Tibial artery (tissue), 4 donors: ENCODE results near the gene UBASH3B.

Source experiments
- DNase-seq, 2 donors: peaks; one replicate each; pipeline ENCODE4 v3.0.0-alpha.2; 2019
- H3K27ac ChIP-seq, 2 donors: fragments of 200-600 bp; sonication (generic) in 1 of 2; 1 replicate in 1 of 2; 2 replicates in 1 of 2; pipeline ENCODE4 v1.5.1; 2018 to 2019; ENCODE audit warnings: mild to moderate bottlenecking in 1 of 2
- H3K27me3 ChIP-seq, 2 donors: fragments of 200-600 bp; sonication (generic) in 1 of 2; one replicate each; pipeline versions ENCODE4 v1.5.1 to v1.6.0; 2016 to 2019
- H3K36me3 ChIP-seq, 3 donors: fragments of 200-600 bp; sonication (generic) in 2 of 3; one replicate each; pipeline ENCODE4 v1.5.1; 2016 to 2019; ENCODE audit warnings: mild to moderate bottlenecking in 2 of 3
- H3K4me1 ChIP-seq, 4 donors: fragments of 200-600 bp; sonication (generic) in 2 of 4; 1 replicate in 3 of 4; 2 replicates in 1 of 4; pipeline ENCODE4 v1.5.1; 2016 to 2019
- H3K4me3 ChIP-seq, 2 donors: fragments of 200-600 bp; sonication (generic) in 1 of 2; 1 replicate in 1 of 2; 2 replicates in 1 of 2; pipeline ENCODE4 v1.5.1; 2018 to 2019; ENCODE audit warnings: mild to moderate bottlenecking in 2 of 2
- H3K9me3 ChIP-seq, 3 donors: fragments of 200-600 bp; sonication (generic) in 1 of 3; one replicate each; pipeline ENCODE4 v1.5.1; 2016 to 2019
- intact Hi-C: fragments of 100-400 bp; cut with DNase I; formaldehyde crosslinking; loops from one replicate; pipeline ENCODE4 v1.15.0; 2023; ENCODE audit warnings: low total_unique reads
- TF ChIP-seq, protein P1 (sequence below), 2 experiments: fragments of 200-600 bp in 1 of 2; fragments of 450-650 bp in 1 of 2; IDR thresholded peaks; one replicate each; pipeline ENCODE4 v1.5.1; 2017 to 2019; ENCODE audit warnings: antibody characterized with exemption in 2 of 2, mild to moderate bottlenecking in 1 of 2, moderate library complexity in 1 of 2

Gene UBASH3B

GRCh38 chr11:122785031-122785541 lies 129.6 kb downstream of the UBASH3B start:
- peak overlapping the region; percentile 65 to 69 for H3K27ac ChIP-seq

GRCh38 chr11:122786896-122787295 lies 131.4 kb downstream of the UBASH3B start:
- intact Hi-C loops: no loop called here
- TF ChIP-seq, protein P1, sequence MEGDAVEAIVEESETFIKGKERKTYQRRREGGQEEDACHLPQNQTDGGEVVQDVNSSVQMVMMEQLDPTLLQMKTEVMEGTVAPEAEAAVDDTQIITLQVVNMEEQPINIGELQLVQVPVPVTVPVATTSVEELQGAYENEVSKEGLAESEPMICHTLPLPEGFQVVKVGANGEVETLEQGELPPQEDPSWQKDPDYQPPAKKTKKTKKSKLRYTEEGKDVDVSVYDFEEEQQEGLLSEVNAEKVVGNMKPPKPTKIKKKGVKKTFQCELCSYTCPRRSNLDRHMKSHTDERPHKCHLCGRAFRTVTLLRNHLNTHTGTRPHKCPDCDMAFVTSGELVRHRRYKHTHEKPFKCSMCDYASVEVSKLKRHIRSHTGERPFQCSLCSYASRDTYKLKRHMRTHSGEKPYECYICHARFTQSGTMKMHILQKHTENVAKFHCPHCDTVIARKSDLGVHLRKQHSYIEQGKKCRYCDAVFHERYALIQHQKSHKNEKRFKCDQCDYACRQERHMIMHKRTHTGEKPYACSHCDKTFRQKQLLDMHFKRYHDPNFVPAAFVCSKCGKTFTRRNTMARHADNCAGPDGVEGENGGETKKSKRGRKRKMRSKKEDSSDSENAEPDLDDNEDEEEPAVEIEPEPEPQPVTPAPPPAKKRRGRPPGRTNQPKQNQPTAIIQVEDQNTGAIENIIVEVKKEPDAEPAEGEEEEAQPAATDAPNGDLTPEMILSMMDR (IDR thresholded peaks at IDR 0.05): no peak
- no peaks in the 10 kb centered on the region for H3K27me3 ChIP-seq
- peaks cover 0 to 9% (median 0%) of the 10 kb centered on the region in 3 donors for H3K36me3 ChIP-seq
- H3K4me3 ChIP-seq: no peak overlapping the region
- no peak for DNase-seq
- no peaks in the 10 kb centered on the region for H3K9me3 ChIP-seq
- no peak overlapping the region for H3K27ac ChIP-seq
- peaks cover 0 to 22% (median 8%) of the 10 kb centered on the region in 4 donors for H3K4me1 ChIP-seq

More at GRCh38 chr11:122785031-122785541, 129.6 kb downstream of the UBASH3B start:
- H3K9me3 ChIP-seq: no peaks in the 10 kb centered on the region
- H3K36me3 ChIP-seq: peaks cover 0 to 9% (median 0%) of the 10 kb centered on the region in 3 donors
- no peak for DNase-seq
- no peak overlapping the region for H3K4me3 ChIP-seq
- TF ChIP-seq, protein P1 (IDR thresholded peaks at IDR 0.05): no peak
- H3K27me3 ChIP-seq: no peaks in the 10 kb centered on the region
- intact Hi-C loops: no loop called here
- H3K4me1 ChIP-seq: peaks cover 0 to 22% (median 8%) of the 10 kb centered on the region in 4 donors

DNA sequence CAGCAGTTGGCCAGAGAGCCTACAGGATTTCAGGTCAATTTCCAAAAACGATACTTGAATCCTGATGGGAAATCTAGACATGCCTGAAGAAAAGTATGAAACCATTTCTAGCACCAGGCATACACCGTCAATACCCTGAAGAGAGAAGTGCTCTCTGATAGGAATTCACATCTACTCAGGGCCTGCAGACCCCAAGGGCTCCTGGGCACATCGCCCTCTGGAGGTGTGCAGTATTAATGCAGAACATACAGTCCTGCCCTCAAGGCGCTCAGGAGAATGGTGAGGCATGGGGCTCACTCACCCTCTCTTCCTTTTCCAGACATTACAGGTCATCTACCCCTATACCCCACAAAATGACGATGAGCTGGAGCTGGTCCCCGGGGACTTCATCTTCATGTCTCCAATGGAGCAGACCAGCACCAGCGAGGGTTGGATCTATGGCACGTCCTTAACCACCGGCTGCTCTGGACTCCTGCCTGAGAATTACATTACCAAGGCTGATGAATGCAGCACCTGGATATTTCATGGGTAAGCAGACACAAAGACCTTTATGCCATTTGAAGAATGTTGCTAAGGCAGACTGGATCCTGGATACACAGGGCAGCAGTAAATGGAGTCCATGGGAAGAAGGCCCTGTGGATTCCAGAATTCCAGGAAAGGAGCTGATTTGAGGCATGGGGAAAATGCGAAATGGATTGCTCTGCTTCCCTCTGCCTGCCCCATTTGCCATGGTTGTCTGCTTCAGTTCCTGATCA lies 133.4 kb downstream of the UBASH3B start:
- TF ChIP-seq, protein P1 (IDR thresholded peaks at IDR 0.05): no peak
- peaks cover 0 to 18% (median 8%) of the 10 kb centered on the region in 4 donors for H3K4me1 ChIP-seq
- H3K4me3 ChIP-seq: no peak overlapping the region
- intact Hi-C loops: no loop called here
- no peaks in the 10 kb centered on the region for H3K27me3 ChIP-seq
- H3K27ac ChIP-seq: no peak overlapping the region
- no peak for DNase-seq
- H3K9me3 ChIP-seq: no peaks in the 10 kb centered on the region
- H3K36me3 ChIP-seq: peaks cover 0 to 9% (median 0%) of the 10 kb centered on the region in 3 donors

DNA sequence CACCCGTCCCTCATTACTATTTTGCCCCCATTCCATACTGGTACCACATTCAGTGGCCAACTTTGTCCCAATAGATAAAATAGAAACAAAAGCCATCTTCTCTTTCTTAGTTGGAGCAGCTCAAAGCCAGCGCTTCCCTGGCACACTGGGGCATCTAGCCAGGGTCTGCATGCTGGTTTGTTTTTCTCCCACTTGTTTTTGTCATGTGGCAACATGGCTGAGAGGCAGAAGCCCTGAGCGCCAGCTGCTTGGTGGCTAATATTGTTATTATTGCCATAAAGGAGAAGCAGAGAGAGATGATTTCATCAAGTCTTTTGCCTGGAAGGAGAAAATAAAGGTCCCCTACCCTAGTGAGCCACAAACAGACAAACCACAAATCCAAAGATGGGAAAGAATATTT lies 134.4 kb downstream of the UBASH3B start:
- Histone ChIP-seq H3K9me3 (no peaks in the 10 kb centered on the region), H3K4me1 (peaks cover 0 to 8% (median 3%) of the 10 kb centered on the region in 4 donors), H3K36me3 (peaks cover 0 to 9% (median 0%) of the 10 kb centered on the region in 3 donors), H3K27me3 (no peaks in the 10 kb centered on the region), H3K27ac (no peak overlapping the region), H3K4me3 (no peak overlapping the region)
- intact Hi-C loops: no loop called here
- DNase-seq: no peak
- TF ChIP-seq, protein P1 (IDR thresholded peaks at IDR 0.05): no peak

DNA sequence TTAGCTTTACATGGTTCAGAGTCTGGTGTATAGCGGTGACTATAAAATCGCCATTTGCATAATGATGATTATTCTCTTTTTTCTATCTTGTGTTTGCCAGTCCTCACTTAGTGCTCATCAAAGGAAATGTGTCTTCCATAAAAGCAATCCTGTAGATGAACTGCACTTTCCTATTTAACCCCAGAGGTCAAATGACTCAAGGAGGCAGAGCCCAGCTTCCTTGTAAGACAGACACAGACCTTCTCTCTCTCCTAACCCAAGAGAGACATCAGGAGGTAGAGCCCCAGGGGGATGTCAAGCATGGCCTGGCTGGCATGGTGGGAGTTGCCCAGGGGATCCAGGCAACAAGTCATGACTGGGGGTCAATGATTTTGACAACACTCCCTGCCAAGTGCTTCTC lies 135.9 kb downstream of the UBASH3B start:
- H3K4me1 ChIP-seq: no peaks in the 10 kb centered on the region
- no peak overlapping the region for H3K4me3 ChIP-seq
- no peaks in the 10 kb centered on the region for H3K27me3 ChIP-seq
- TF ChIP-seq, protein P1 (IDR thresholded peaks at IDR 0.05): no peak
- peaks cover 0 to 9% (median 0%) of the 10 kb centered on the region in 3 donors for H3K36me3 ChIP-seq
- intact Hi-C loops: no loop called here
- no peaks in the 10 kb centered on the region for H3K9me3 ChIP-seq
- no peak for DNase-seq
- peak overlapping the region in 1 of 2 donors; percentile 17 for H3K27ac ChIP-seq
